K562 (cell line): ENCODE data around the gene SDK1. TPM values are rescaled to one million over a fixed set of nuclear protein-coding genes. Genes with fewer than 3 reads are reported as not detected.

Experiments used
- ATAC-seq: fragments of 200-7000 bp; cut with Tn5 transposase; 3 replicates; pipeline ENCODE4 v1.9.1; 2020; ENCODE audit warnings: moderate library complexity
- BruUV-seq: library from RNA; stranded (reverse); fragments of 400-500 nt; replicated peaks from 2 replicates; lab custom pipeline; 2021; lab: Mats Ljungman, UMichigan
- CTCF ChIA-PET: fragments of 300-600 bp; formaldehyde crosslinking; extraction: SDS; loops from one replicate; lab custom pipeline; 2021; ENCODE audit warnings: low intra/inter-chr PET ratio; lab: Yijun Ruan, JAX
- POLR2A ChIA-PET: fragments of 300-600, 350-650 bp; sonication (Branson Sonifier 250); formaldehyde crosslinking; extraction: SDS; loops from one replicate; lab custom pipeline; 2021; ENCODE audit warnings: antibody characterized with exemption, inconsistent platforms; lab: Yijun Ruan, JAX
- DNase-seq, 4 experiments: peaks; one replicate each; pipeline versions ENCODE4 v3.0.0 to v3.0.0-alpha.2; 2011 to 2018; ENCODE audit warnings: low spot score in 3 of 4, mixed read lengths in 3 of 4; ENCODE audit errors: extremely low read depth in 1 of 4
- FAIRE-seq: peaks from 2 replicates; lab custom pipeline; 2011; peaks lifted over from hg19 to GRCh38; lab: Jason Lieb, UNC
- H2AFZ ChIP-seq: 2 replicates; pipeline ENCODE4 v1.6.0; 2011; ENCODE audit warnings: low read depth, low read length, control low read depth, inconsistent platforms
- H3K27ac ChIP-seq: fragments of 200-600 bp; 3 replicates; pipeline ENCODE4 v1.8.0; 2011; ENCODE audit warnings: low read depth, mild to moderate bottlenecking, control low read depth, inconsistent platforms, low read length, moderate library complexity, mixed read lengths; ENCODE audit errors: extremely low read depth
- H3K27me3 ChIP-seq, 2 experiments: fragments of 300-600 bp in 1 of 2; 2 replicates in 1 of 2; 3 replicates in 1 of 2; pipeline versions ENCODE4 v1.6.0 to v1.8.0; 2011; ENCODE audit warnings: inconsistent platforms in 2 of 2, low read length in 2 of 2, mild to moderate bottlenecking in 1 of 2, mixed read lengths in 1 of 2, moderate library complexity in 1 of 2; ENCODE audit not compliant: control insufficient read depth in 2 of 2, insufficient read depth in 2 of 2
- H3K36me3 ChIP-seq: fragments of 300-600 bp; 3 replicates; pipeline ENCODE4 v1.8.0; 2011; ENCODE audit warnings: mild to moderate bottlenecking, low read length, inconsistent platforms; ENCODE audit not compliant: control insufficient read depth, insufficient read depth
- H3K4me1 ChIP-seq, 2 experiments: fragments of 200-600 bp in 1 of 2; replicated peaks in 1 of 2; 2 replicates in 1 of 2; 3 replicates in 1 of 2; pipeline versions ENCODE4 v1.5.1 to v1.8.0; 2011; ENCODE audit warnings: inconsistent platforms in 2 of 2, low read length in 2 of 2, mild to moderate bottlenecking in 1 of 2, mixed read lengths in 1 of 2, moderate library complexity in 1 of 2; ENCODE audit not compliant: control insufficient read depth in 2 of 2, insufficient read depth in 2 of 2
- H3K4me2 ChIP-seq: 2 replicates; pipeline ENCODE4 v1.6.1; 2011; ENCODE audit warnings: low read length, control low read depth, inconsistent platforms, mixed read lengths; ENCODE audit not compliant: insufficient read depth
- H3K4me3 ChIP-seq: fragments of 200-600 bp; sonication (generic), shearing (Covaris generic); 2 replicates; pipeline ENCODE4 v1.5.1; 2016; ENCODE audit warnings: control low read depth, inconsistent platforms
- H3K79me2 ChIP-seq: fragments of 200-600 bp; 3 replicates; pipeline ENCODE4 v1.8.0; 2011; ENCODE audit warnings: low read length, inconsistent platforms; ENCODE audit not compliant: control insufficient read depth, insufficient read depth
- H3K9ac ChIP-seq, 2 experiments: 2 replicates each; pipeline versions ENCODE4 v1.6.0 to v1.6.1; 2011; ENCODE audit warnings: low read depth in 2 of 2, low read length in 2 of 2, control low read depth in 1 of 2, inconsistent platforms in 1 of 2, mild to moderate bottlenecking in 1 of 2, mixed read lengths in 1 of 2; ENCODE audit not compliant: insufficient read depth in 1 of 2
- H3K9me1 ChIP-seq: one replicate; pipeline ENCODE4 v1.6.0; 2011; ENCODE audit warnings: inconsistent platforms, mild to moderate bottlenecking, low read length, moderate library complexity; ENCODE audit not compliant: control insufficient read depth, insufficient read depth
- H3K9me3 ChIP-seq: replicated peaks from 2 replicates; pipeline ENCODE4 v1.5.1; 2011; ENCODE audit warnings: low read depth, low read length, inconsistent platforms; ENCODE audit not compliant: control insufficient read depth, insufficient read depth
- H4K20me1 ChIP-seq: replicated peaks from 2 replicates; pipeline ENCODE4 v1.6.1; 2011; ENCODE audit warnings: low read length, inconsistent platforms, mixed read lengths; ENCODE audit not compliant: control insufficient read depth, insufficient read depth
- C11orf30 ChIP-seq: fragments of 450-650 bp; IDR thresholded peaks from 2 replicates; pipeline ENCODE4 v1.6.1; 2016; ENCODE audit warnings: low read depth, mild to moderate bottlenecking
- ELF4 ChIP-seq: fragments of 450-650 bp; formaldehyde crosslinking; IDR thresholded peaks from 2 replicates; pipeline ENCODE4 v1.4.0; 2022; ENCODE audit warnings: missing genetic modification characterization
- ERF ChIP-seq: fragments of 450-650 bp; formaldehyde crosslinking; IDR thresholded peaks from 2 replicates; pipeline ENCODE4 v1.4.0; 2020; ENCODE audit warnings: mild to moderate bottlenecking, mixed read lengths
- ETS1 ChIP-seq: conservative IDR thresholded peaks from 2 replicates; pipeline ENCODE4 v1.6.1; 2011; ENCODE audit warnings: low read depth, mild to moderate bottlenecking, low read length; ENCODE audit not compliant: control insufficient read depth
- RBM17 ChIP-seq: fragments of 200-400 bp; formaldehyde crosslinking; IDR thresholded peaks from 2 replicates; pipeline ENCODE4 v1.6.1; 2017; ENCODE audit warnings: low read depth, mild to moderate bottlenecking, low read length, borderline replicate concordance
- SMARCE1 ChIP-seq: fragments of 450-650 bp; IDR thresholded peaks from 2 replicates; pipeline ENCODE4 v1.7.1; 2016; ENCODE audit warnings: mild to moderate bottlenecking
- TARDBP ChIP-seq: fragments of 450-650 bp; IDR thresholded peaks from 2 replicates; pipeline ENCODE4 v1.6.1; 2016
- TGIF2 ChIP-seq: sonication (generic); formaldehyde crosslinking; IDR thresholded peaks from 2 replicates; pipeline ENCODE4 v1.8.1; 2022; ENCODE audit warnings: mild to moderate bottlenecking, missing genetic modification reagents, moderate library complexity
- ZNF444 ChIP-seq: fragments of 250-450 bp; sonication (Bioruptor Pico); IDR thresholded peaks from 2 replicates; pipeline ENCODE4 v1.4.0; 2020; ENCODE audit warnings: mild to moderate bottlenecking, moderate library complexity
- ZNF696 ChIP-seq: fragments of 250-450 bp; sonication (Bioruptor Pico); conservative IDR thresholded peaks from 2 replicates; pipeline ENCODE4 v1.4.0; 2020; ENCODE audit warnings: mild to moderate bottlenecking, moderate library complexity
- WGBS: fragments of 100-300 bp; shearing (Covaris generic); methylation state at CpG from one replicate; pipeline ENCODE4 v1.1.6; 2016; ENCODE audit warnings: low coverage, mixed read lengths; ENCODE audit not compliant: insufficient coverage; ENCODE audit errors: missing lambda C conversion rate; 5-methylcytosine and 5-hydroxymethylcytosine counted together
- in situ Hi-C: fragments of 300-500 bp; cut with MboI; formaldehyde crosslinking; loops from 4 replicates; pipeline ENCODE4 v1.15.0; 2018; ENCODE audit warnings: inconsistent platforms, mixed read lengths
- intact Hi-C: fragments of 100-400 bp; cut with micrococcal nuclease; formaldehyde crosslinking; loops from 2 replicates; pipeline ENCODE4 v1.14.2; 2022
- polyA plus RNA-seq, 8 experiments: library from polyadenylated mRNA; depleted of rRNA in 4 of 8; stranded (reverse) in 5 of 8; unstranded in 3 of 8; fragments of >200 nt; fragmentation: Nextera tagmentation in 2 of 8; fragmentation: Illumina TruSeq in 1 of 8; extraction: Ambion mirVana in 2 of 8; extraction: Trizol in 1 of 8; gene quantifications; 2 replicates each; pipeline versions ENCODE4 v1.2.1 to v1.2.3, GENCODE V29; 2011 to 2014; ENCODE audit warnings: inconsistent platforms in 1 of 8, missing spikeins in 1 of 8
- total RNA-seq, 7 experiments: library from RNA; depleted of rRNA in 6 of 7; stranded (reverse); fragments of >200 nt in 6 of 7; fragmentation: Illumina TruSeq in 2 of 7; extraction: Trizol in 2 of 7; gene quantifications; 2 replicates each; pipeline versions ENCODE4 v1.2.1 to v1.2.3, GENCODE V29; 2011 to 2021; ENCODE audit warnings: low replicate concordance in 1 of 7

Gene SDK1
- total and polyA plus RNA-seq, 9 of the 15 experiments (the other 6 are each of a cell fraction or from before 2014, with no cell fraction given) = 0.16 TPM; not detected in 8

- BruUV-seq = no TSS peak
- CTCF ChIA-PET = no interaction called here
- Histone ChIP-seq H3K9ac (no peak overlapping the region), H3K4me1 (no peaks in the 10 kb centered on the region), H3K9me3 (no peaks in the 10 kb centered on the region), H3K79me2 (no peaks in the 10 kb centered on the region), H4K20me1 (no peaks in the 10 kb centered on the region), H3K27me3 (peaks cover 4 to 30% of the 10 kb centered on the region in 2 experiments; a peak in 4 of 5 replicates), H3K36me3 (no peaks in the 10 kb centered on the region), H3K27ac (no peak overlapping the region), H3K4me2 (no peak overlapping the region), H3K9me1 (no peaks in the 10 kb centered on the region), H3K4me3 (no peak overlapping the region), H2AFZ (no peak overlapping the region)
- in situ Hi-C loops = no loop called here
- DNase-seq (no peak), ATAC-seq (no peak), FAIRE-seq (no peak)
- TF ChIP-seq ZNF444 (CRISPR knock-in tag) (no peak), SMARCE1 (no peak), C11orf30 (no peak), ZNF696 (no peak), RBM17 (no peak), ELF4 (CRISPR knock-in tag) (no peak), TGIF2 (CRISPR knock-in tag) (no peak), ETS1 (no peak), ERF (CRISPR knock-in tag) (no peak), TARDBP (no peak)
- 17% methylated on average over 9 of the region's 9 CpGs for WGBS
- intact Hi-C loops = no loop called here
- POLR2A ChIA-PET = no interaction called here
Measured at GRCh38 chr7:3791327-3791726, 490.3 kb downstream of the SDK1 start.
